ENCODE measurements around the gene BCL2.

BCL2 gene

GRCh38 chr18:63331105-63331504 lies 11.5 kb upstream of the BCL2 start:
- Mint-ChIP-seq H3K4me1 (no peaks in the 10 kb centered on the region), H3K27me3 (ENCODE audit: low read depth, poor library complexity) (peaks cover 6% of the 10 kb centered on the region), H3K4me3 (no peak overlapping the region), H3K9me3 (no peaks in the 10 kb centered on the region), H3K36me3 (ENCODE audit: low read depth) (peaks cover 51% of the 10 kb centered on the region), H3K27ac (no peak overlapping the region)
- TF ChIP-seq CTCF (IDR thresholded peaks at IDR 0.05), result no peak
- no peak for DNase-seq

GRCh38 chr18:63329431-63330145 lies 10.0 kb upstream of the BCL2 start:
- Mint-ChIP-seq H3K27me3 (ENCODE audit: low read depth, poor library complexity) (peaks cover 6% of the 10 kb centered on the region), H3K9me3 (no peaks in the 10 kb centered on the region), H3K27ac (no peak overlapping the region), H3K4me1 (no peaks in the 10 kb centered on the region), H3K4me3 (no peak overlapping the region), H3K36me3 (ENCODE audit: low read depth) (peaks cover 38% of the 10 kb centered on the region)
- no peak for TF ChIP-seq CTCF (IDR thresholded peaks at IDR 0.05)
- DNase-seq, result no peak

GRCh38 chr18:63326011-63326410 lies 6.4 kb upstream of the BCL2 start:
- DNase-seq, result no peak
- Mint-ChIP-seq H3K27ac (no peak overlapping the region), H3K36me3 (ENCODE audit: low read depth) (peaks cover 7% of the 10 kb centered on the region), H3K4me1 (peaks cover 18% of the 10 kb centered on the region), H3K9me3 (no peaks in the 10 kb centered on the region), H3K27me3 (ENCODE audit: low read depth, poor library complexity) (peaks cover 8% of the 10 kb centered on the region), H3K4me3 (no peak overlapping the region)
- TF ChIP-seq CTCF (IDR thresholded peaks at IDR 0.05), result no peak

GRCh38 chr18:63325086-63325686 lies 5.6 kb upstream of the BCL2 start:
- Mint-ChIP-seq H3K27ac (no peak overlapping the region), H3K36me3 (ENCODE audit: low read depth) (peaks cover 2% of the 10 kb centered on the region), H3K9me3 (no peaks in the 10 kb centered on the region), H3K27me3 (ENCODE audit: low read depth, poor library complexity) (peaks cover 8% of the 10 kb centered on the region), H3K4me1 (peaks cover 22% of the 10 kb centered on the region), H3K4me3 (no peak overlapping the region)
- no peak for DNase-seq
- TF ChIP-seq CTCF (IDR thresholded peaks at IDR 0.05), result no peak

GRCh38 chr18:63322908-63323634 lies 3.5 kb upstream of the BCL2 start:
- Mint-ChIP-seq H3K4me3 (no peak overlapping the region), H3K4me1 (peaks cover 35% of the 10 kb centered on the region), H3K36me3 (ENCODE audit: low read depth) (no peaks in the 10 kb centered on the region), H3K9me3 (no peaks in the 10 kb centered on the region), H3K27ac (no peak overlapping the region), H3K27me3 (ENCODE audit: low read depth, poor library complexity) (peaks cover 21% of the 10 kb centered on the region)
- DNase-seq, result peak; percentile 46
- TF ChIP-seq CTCF (IDR thresholded peaks at IDR 0.05), result peak; percentile 77

Measured in nephron progenitor cell (in vitro differentiated cells).